SU-DHL-6 (cell line): ENCODE measurements around the gene ZNF554.

Experiments used
- H2AFZ ChIP-seq: fragments of 200-600 bp; sonication (generic); 2 replicates; pipeline ENCODE4 v1.6.1; 2014; ENCODE audit warnings: low read depth, mild to moderate bottlenecking, moderate library complexity, mixed read lengths, antibody characterized with exemption, low read length; ENCODE audit not compliant: severe bottlenecking
- H3F3A ChIP-seq: fragments of 200-600 bp; shearing (Covaris generic); 2 replicates; pipeline ENCODE4 v1.6.0; 2016; ENCODE audit warnings: antibody characterized with exemption, mild to moderate bottlenecking; ENCODE audit not compliant: insufficient read depth
- H3K27ac ChIP-seq: fragments of 200-600 bp; sonication (generic); 2 replicates; pipeline ENCODE4 v1.5.1; 2016; ENCODE audit warnings: low read depth, mild to moderate bottlenecking, low read length, moderate library complexity, mixed read lengths
- H3K27me3 ChIP-seq: fragments of 200-600 bp; sonication (generic), shearing (Covaris generic); 2 replicates; pipeline ENCODE4 v1.6.0; 2014; ENCODE audit warnings: mild to moderate bottlenecking, low read length
- H3K36me3 ChIP-seq: fragments of 200-600 bp; sonication (generic); 2 replicates; pipeline ENCODE4 v1.6.1; 2014; ENCODE audit warnings: mild to moderate bottlenecking, low read length, mixed read lengths
- H3K4me2 ChIP-seq: fragments of 300-600, 200-600 bp; shearing (Covaris generic), sonication (generic); 2 replicates; pipeline ENCODE4 v1.6.0; 2014; ENCODE audit warnings: low read length, low read depth, mild to moderate bottlenecking; ENCODE audit not compliant: poor library complexity, severe bottlenecking
- H3K4me3 ChIP-seq: fragments of 200-600 bp; sonication (generic); 2 replicates; pipeline ENCODE4 v1.5.1; 2014; ENCODE audit warnings: antibody characterized with exemption, low read length, mild to moderate bottlenecking, mixed read lengths; ENCODE audit not compliant: insufficient read depth, poor library complexity, severe bottlenecking
- H3K79me2 ChIP-seq: fragments of 200-600 bp; sonication (generic); 2 replicates; pipeline ENCODE4 v1.6.1; 2014; ENCODE audit warnings: mild to moderate bottlenecking, low read length, moderate library complexity; ENCODE audit not compliant: insufficient read depth
- H3K9ac ChIP-seq: fragments of 200-600 bp; sonication (generic); 2 replicates; pipeline ENCODE4 v1.7.0; 2014; ENCODE audit warnings: mild to moderate bottlenecking, low read length
- H3K9me2 ChIP-seq: fragments of 200-600 bp; sonication (generic); replicated peaks from 2 replicates; pipeline ENCODE4 v1.6.1; 2014; ENCODE audit warnings: low read length; ENCODE audit not compliant: insufficient read depth
- H3K9me3 ChIP-seq: fragments of 200-600 bp; sonication (generic); 2 replicates; pipeline ENCODE4 v1.6.1; 2014; ENCODE audit warnings: low read length, mixed read lengths; ENCODE audit not compliant: insufficient read depth
- H4K20me1 ChIP-seq: fragments of 200-600 bp; sonication (generic); 2 replicates; pipeline ENCODE4 v1.6.1; 2014; ENCODE audit warnings: low read depth, mild to moderate bottlenecking, antibody characterized with exemption, low read length, moderate library complexity, mixed read lengths
- CTCF ChIP-seq: fragments of 200-600 bp; sonication (generic); IDR thresholded peaks from one replicate; pipeline ENCODE4 v1.5.1; 2017; ENCODE audit warnings: antibody characterized with exemption, mild to moderate bottlenecking, low read length, moderate library complexity; ENCODE audit not compliant: insufficient read depth, poor library complexity, severe bottlenecking
- EZH2phosphoT487 ChIP-seq: fragments of 200-600 bp; sonication (generic), shearing (Covaris generic); conservative IDR thresholded peaks from 2 replicates; pipeline ENCODE4 v1.6.1; 2018; ENCODE audit warnings: mild to moderate bottlenecking, antibody characterized with exemption, low read length, moderate library complexity, mixed read lengths

Gene ZNF554

GRCh38 chr19:2796659-2797266 lies 22.9 kb upstream of the ZNF554 start:
- H3K4me3 ChIP-seq: no peak overlapping the region

GRCh38 chr19:2797280-2797679 lies 22.4 kb upstream of the ZNF554 start:
- H3K27me3 ChIP-seq: no peaks in the 10 kb centered on the region
- no peak overlapping the region for H3K4me3 ChIP-seq
- H3K36me3 ChIP-seq: no peaks in the 10 kb centered on the region
- no peaks in the 10 kb centered on the region for H4K20me1 ChIP-seq
- no peak overlapping the region for H3K9ac ChIP-seq
- H3K4me2 ChIP-seq: no peak overlapping the region
- no peak for TF ChIP-seq EZH2phosphoT487
- TF ChIP-seq CTCF: no peak
- H3K27ac ChIP-seq: no peak overlapping the region
- no peaks in the 10 kb centered on the region for H3K9me3 ChIP-seq
- H3F3A ChIP-seq: no peaks in the 10 kb centered on the region
- no peak overlapping the region for H2AFZ ChIP-seq
- no peaks in the 10 kb centered on the region for H3K9me2 ChIP-seq
- no peaks in the 10 kb centered on the region for H3K79me2 ChIP-seq

More at GRCh38 chr19:2796659-2797266, 22.9 kb upstream of the ZNF554 start:
- H3F3A ChIP-seq: no peaks in the 10 kb centered on the region
- H3K4me2 ChIP-seq: no peak overlapping the region
- H2AFZ ChIP-seq: no peak overlapping the region
- no peaks in the 10 kb centered on the region for H4K20me1 ChIP-seq
- TF ChIP-seq EZH2phosphoT487 (no peak), CTCF (no peak)
- H3K79me2 ChIP-seq: no peaks in the 10 kb centered on the region
- H3K27ac ChIP-seq: no peak overlapping the region
- H3K9me3 ChIP-seq: no peaks in the 10 kb centered on the region
- no peaks in the 10 kb centered on the region for H3K9me2 ChIP-seq
- H3K27me3 ChIP-seq: no peaks in the 10 kb centered on the region
- H3K36me3 ChIP-seq: no peaks in the 10 kb centered on the region
- no peak overlapping the region for H3K9ac ChIP-seq

GRCh38 chr19:2798158-2798685 lies 21.4 kb upstream of the ZNF554 start:
- Histone ChIP-seq H3K27ac (no peak overlapping the region), H3K9me2 (no peaks in the 10 kb centered on the region), H2AFZ (no peak overlapping the region), H3K36me3 (no peaks in the 10 kb centered on the region), H3K27me3 (no peaks in the 10 kb centered on the region), H3F3A (no peaks in the 10 kb centered on the region), H3K9ac (no peak overlapping the region), H3K4me2 (no peak overlapping the region), H3K4me3 (no peak overlapping the region), H3K79me2 (no peaks in the 10 kb centered on the region), H3K9me3 (no peaks in the 10 kb centered on the region), H4K20me1 (no peaks in the 10 kb centered on the region)
- TF ChIP-seq CTCF: no peak
- TF ChIP-seq EZH2phosphoT487: no peak
